PC-9 (cell line): ENCODE results near the gene TRIM66.

ENCODE experiments used
- CTCF ChIP-seq: fragments of 200-600 bp; sonication (generic); conservative IDR thresholded peaks from 2 replicates; pipeline ENCODE4 v1.6.1; 2017; ENCODE audit warnings: mixed run types, antibody characterized with exemption, mild to moderate bottlenecking, moderate library complexity
- EZH2 ChIP-seq: fragments of 200-600 bp; sonication (generic); IDR thresholded peaks from 2 replicates; pipeline ENCODE4 v1.8.0; 2017; ENCODE audit warnings: antibody characterized with exemption, low read depth

DNA sequence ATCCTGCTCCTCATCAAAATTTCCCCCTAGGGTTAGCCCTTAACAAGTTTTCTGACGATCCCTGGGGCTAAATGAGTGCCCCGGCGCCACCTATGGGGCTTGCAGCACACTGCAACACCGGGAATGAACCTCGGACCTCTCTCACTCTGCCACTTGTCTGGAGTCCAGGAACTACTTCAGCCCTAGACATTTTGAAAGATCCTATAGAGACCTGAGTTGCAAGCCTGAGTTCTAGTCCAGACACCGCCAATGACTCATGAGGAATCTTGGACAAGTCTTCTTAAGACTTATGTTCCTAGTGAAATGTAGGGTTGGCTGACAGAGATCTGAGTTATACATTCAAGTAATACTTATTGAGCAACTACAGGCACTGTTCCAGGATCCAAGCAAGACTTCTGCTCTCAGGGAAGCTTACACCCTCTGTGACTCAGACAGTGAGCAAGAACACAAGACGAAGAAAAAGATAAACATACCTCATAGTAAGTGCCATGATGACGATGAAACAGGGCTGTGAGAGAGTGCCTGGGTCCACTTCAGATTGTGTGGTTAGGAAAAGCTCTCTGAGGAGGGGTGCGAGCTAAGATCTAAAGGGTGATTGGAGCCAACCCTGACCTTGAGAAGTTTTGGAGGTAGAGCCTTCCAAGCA, 78.3 kb downstream of the TRIM66 start:
- TF ChIP-seq CTCF (peak; percentile 57; the same call in 1 of the 2 replicates), EZH2 (no peak)
